Measurements from ENCODE around the gene CHRNB4. TPM values are rescaled to one million over a fixed set of nuclear protein-coding genes. Genes with fewer than 3 reads are reported as not detected.

CHRNB4 gene
- total and polyA plus RNA-seq, 2 of the 8 experiments (the other 6 are each of a cell fraction or from before 2014, with no cell fraction given), result 2.4 to 4.5 TPM

DNA sequence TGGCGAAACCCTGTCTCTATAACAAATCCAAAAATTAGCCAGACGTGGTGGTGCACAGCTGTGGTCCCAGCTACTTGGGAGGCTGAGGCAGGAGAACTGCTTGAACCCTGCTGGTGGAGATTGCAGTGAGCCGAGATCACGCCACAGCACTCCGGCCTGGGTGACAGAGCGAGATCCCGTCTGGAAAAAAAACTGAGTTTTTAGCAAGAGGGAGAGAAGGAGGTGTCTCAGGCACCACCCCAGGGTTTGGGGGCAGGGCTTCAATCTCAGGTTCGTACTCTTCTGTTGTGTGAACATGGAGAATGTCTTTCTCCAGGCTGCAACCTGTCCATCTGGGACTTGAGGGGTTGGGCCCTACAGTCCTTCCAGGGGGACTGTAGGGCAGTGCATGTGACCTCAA lies 22.9 kb downstream of the CHRNB4 start (continued):
- no peak for TF ChIP-seq TAF1 (IDR thresholded peaks at IDR 0.05; ENCODE audit: low read depth, low read length)
